Immature natural killer cell (primary cell): ENCODE measurements around the gene GPR146. TPM values are rescaled to one million over a fixed set of nuclear protein-coding genes. Genes with fewer than 3 reads are reported as not detected.

Experiments used
- DNase-seq, 3 donors: peaks; one replicate each; pipeline ENCODE4 v3.0.0; 2022; ENCODE audit warnings: mixed read lengths in 1 of 3
- H3K27ac Mint-ChIP-seq, 6 donors: one replicate each; pipeline ENCODE4 v1.8.0; 2020; ENCODE audit warnings: mixed read lengths in 6 of 6, mild to moderate bottlenecking in 5 of 6, inconsistent platforms in 4 of 6, moderate library complexity in 3 of 6
- H3K27me3 Mint-ChIP-seq, 3 donors: one replicate each; pipeline ENCODE4 v1.8.0; 2020 to 2021; ENCODE audit warnings: low read depth in 3 of 3, mild to moderate bottlenecking in 3 of 3, mixed read lengths in 3 of 3, moderate library complexity in 3 of 3, inconsistent platforms in 1 of 3
- H3K36me3 Mint-ChIP-seq, 3 donors: one replicate each; pipeline ENCODE4 v1.8.0; 2020; ENCODE audit warnings: mixed read lengths in 3 of 3, inconsistent platforms in 2 of 3, mild to moderate bottlenecking in 2 of 3
- H3K4me1 Mint-ChIP-seq, 2 donors: one replicate each; pipeline ENCODE4 v1.8.0; 2020; ENCODE audit warnings: inconsistent platforms in 2 of 2, mild to moderate bottlenecking in 2 of 2, mixed read lengths in 2 of 2, moderate library complexity in 1 of 2
- H3K4me3 Mint-ChIP-seq, 5 donors: one replicate each; pipeline ENCODE4 v1.8.0; 2020; ENCODE audit warnings: mild to moderate bottlenecking in 5 of 5, mixed read lengths in 5 of 5, inconsistent platforms in 3 of 5, moderate library complexity in 3 of 5
- H3K9me3 Mint-ChIP-seq, 6 donors: one replicate each; pipeline ENCODE4 v1.8.0; 2020; ENCODE audit warnings: mild to moderate bottlenecking in 6 of 6, mixed read lengths in 6 of 6, inconsistent platforms in 4 of 6, moderate library complexity in 3 of 6
- polyA plus RNA-seq, 3 donors: library from polyadenylated mRNA; unstranded; fragments of 300-500 nt; fragmentation: Illumina TruSeq; gene quantifications; one replicate each; pipeline ENCODE4 v1.2.3, GENCODE V29; 2021

The GPR146 gene
- polyA plus RNA-seq, 3 donors from 2014 or later = 1.1 to 1.9 TPM; not detected in 1

GRCh38 chr7:1004018-1004852, 40.1 kb upstream of the GPR146 start:
- DNase-seq = no peak
- H3K4me3 Mint-ChIP-seq = no peak overlapping the region
- H3K9me3 Mint-ChIP-seq = no peaks in the 10 kb centered on the region
- H3K27ac Mint-ChIP-seq = no peak overlapping the region
- H3K36me3 Mint-ChIP-seq = peaks cover 0 to 6% (median 0%) of the 10 kb centered on the region in 3 donors
- H3K4me1 Mint-ChIP-seq = peaks cover 0 to 14% of the 10 kb centered on the region in 2 donors
- H3K27me3 Mint-ChIP-seq = peaks cover 21 to 31% (median 23%) of the 10 kb centered on the region in 3 donors

DNA sequence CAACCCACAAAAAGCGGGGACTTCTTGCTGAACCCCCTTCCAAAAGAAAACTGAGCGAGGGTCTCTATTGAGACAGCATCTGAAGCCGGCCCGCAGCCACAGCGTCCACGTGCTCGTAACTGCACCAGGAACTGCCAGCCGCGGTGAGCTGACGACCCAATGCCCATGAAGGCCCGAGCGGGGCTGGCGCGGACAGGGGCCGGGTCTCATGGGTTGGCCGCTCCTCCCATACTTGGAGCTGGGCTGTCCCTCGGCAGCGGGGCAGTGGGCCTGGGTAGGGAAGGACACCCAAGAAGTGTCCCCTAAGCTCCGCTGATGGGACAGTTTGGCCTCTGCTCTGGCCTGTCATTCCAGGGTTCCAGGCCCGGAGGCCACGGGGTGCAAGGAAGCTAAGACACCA, 39.0 kb upstream of the GPR146 start:
- H3K27ac Mint-ChIP-seq = no peak overlapping the region
- peaks cover 0 to 14% of the 10 kb centered on the region in 2 donors for H3K4me1 Mint-ChIP-seq

GRCh38 chr7:1007901-1008300, 36.4 kb upstream of the GPR146 start:
- Mint-ChIP-seq H3K27me3 (peaks cover 16 to 22% (median 21%) of the 10 kb centered on the region in 3 donors), H3K36me3 (peaks cover 0 to 6% (median 4%) of the 10 kb centered on the region in 3 donors), H3K9me3 (peaks cover 0 to 7% (median 5%) of the 10 kb centered on the region in 6 donors), H3K27ac (no peak overlapping the region), H3K4me1 (peaks cover 9 to 22% of the 10 kb centered on the region in 2 donors), H3K4me3 (no peak overlapping the region)
- DNase-seq = no peak

More for the DNA sequence above, 39.0 kb upstream of the GPR146 start:
- Mint-ChIP-seq H3K4me3 (no peak overlapping the region), H3K9me3 (no peaks in the 10 kb centered on the region), H3K36me3 (peaks cover 0 to 6% (median 0%) of the 10 kb centered on the region in 3 donors), H3K27me3 (peaks cover 21 to 27% (median 21%) of the 10 kb centered on the region in 3 donors)
- DNase-seq = no peak

GRCh38 chr7:1008733-1009363, 35.5 kb upstream of the GPR146 start:
- DNase-seq = no peak
- Mint-ChIP-seq H3K4me3 (no peak overlapping the region), H3K9me3 (peaks cover 0 to 7% (median 5%) of the 10 kb centered on the region in 6 donors), H3K4me1 (peaks cover 13 to 28% of the 10 kb centered on the region in 2 donors), H3K27me3 (peaks cover 16 to 24% (median 22%) of the 10 kb centered on the region in 3 donors), H3K36me3 (peaks cover 0 to 6% (median 4%) of the 10 kb centered on the region in 3 donors), H3K27ac (peak overlapping the region in 1 of 6 donors; percentile 78)

- H3K4me3 Mint-ChIP-seq = no peak overlapping the region
- peak overlapping the region in 1 of 6 donors; percentile 17 for H3K27ac Mint-ChIP-seq
- no peak for DNase-seq
- H3K36me3 Mint-ChIP-seq = peaks cover 0 to 6% (median 4%) of the 10 kb centered on the region in 3 donors
- peaks cover 12 to 24% (median 19%) of the 10 kb centered on the region in 3 donors for H3K27me3 Mint-ChIP-seq
- peaks cover 17 to 31% of the 10 kb centered on the region in 2 donors for H3K4me1 Mint-ChIP-seq
- H3K9me3 Mint-ChIP-seq = peaks cover 0 to 7% (median 5%) of the 10 kb centered on the region in 6 donors
Measured at GRCh38 chr7:1009747-1010146, 34.6 kb upstream of the GPR146 start.

- Mint-ChIP-seq H3K9me3 (peaks cover 0 to 7% (median 5%) of the 10 kb centered on the region in 6 donors), H3K27ac (no peak overlapping the region), H3K27me3 (peaks cover 12 to 21% (median 19%) of the 10 kb centered on the region in 3 donors), H3K36me3 (peaks cover 0 to 6% (median 4%) of the 10 kb centered on the region in 3 donors), H3K4me1 (peaks cover 17 to 31% of the 10 kb centered on the region in 2 donors), H3K4me3 (no peak overlapping the region)
- no peak for DNase-seq
Measured at GRCh38 chr7:1010226-1010625, 34.1 kb upstream of the GPR146 start.

GRCh38 chr7:1011297-1012003, 32.9 kb upstream of the GPR146 start:
- Mint-ChIP-seq H3K36me3 (peaks cover 0 to 4% (median 3%) of the 10 kb centered on the region in 3 donors), H3K27ac (peak overlapping the region; percentile 75 to 97 (median 92)), H3K4me1 (peaks cover 17 to 29% of the 10 kb centered on the region in 2 donors), H3K9me3 (peaks cover 0 to 7% (median 5%) of the 10 kb centered on the region in 6 donors), H3K27me3 (peaks cover 12 to 19% (median 17%) of the 10 kb centered on the region in 3 donors), H3K4me3 (peak overlapping the region; percentile 58 to 70 (median 65))
- DNase-seq = peak; percentile 77 to 85 (median 78)

DNA sequence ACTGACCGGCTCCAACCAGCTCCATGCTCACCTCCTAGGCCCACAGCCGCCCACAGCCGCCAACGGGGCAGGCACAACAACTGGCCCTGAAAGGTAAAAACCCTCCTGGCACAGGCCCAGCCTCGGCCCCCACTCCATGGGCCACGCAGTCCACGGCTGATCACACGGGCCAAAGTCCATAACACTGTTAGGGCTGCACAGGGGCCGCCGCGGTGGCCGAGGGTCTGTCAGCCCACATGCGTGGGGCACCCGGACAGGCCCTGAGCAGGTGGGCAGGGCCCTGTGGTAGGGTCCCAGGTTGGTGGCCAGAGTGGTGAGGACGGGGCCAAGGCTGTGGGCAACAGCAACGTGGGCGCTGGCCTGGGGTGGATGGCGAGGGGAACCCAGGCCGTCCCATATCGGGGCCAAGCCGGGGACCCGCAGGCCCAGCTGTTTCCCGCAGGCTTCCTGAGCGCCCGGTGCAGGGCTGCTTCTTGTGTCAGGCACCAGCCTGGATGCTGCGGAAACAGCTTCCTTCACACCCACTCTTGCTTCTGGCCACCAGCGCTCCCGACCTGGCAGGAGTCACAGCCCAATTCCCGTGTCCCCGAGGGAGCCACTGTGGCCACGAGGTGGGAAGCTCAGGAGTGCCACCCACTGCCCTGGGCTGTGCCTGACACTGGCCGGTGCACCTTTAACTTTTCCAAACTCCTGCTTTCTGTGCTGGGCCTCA, 32.2 kb upstream of the GPR146 start:
- H3K27ac Mint-ChIP-seq = peak overlapping the region in 4 of 6 donors; percentile 40 to 95 (median 84)
- H3K27me3 Mint-ChIP-seq = peaks cover 12 to 19% (median 17%) of the 10 kb centered on the region in 3 donors
- peaks cover 0 to 7% (median 5%) of the 10 kb centered on the region in 6 donors for H3K9me3 Mint-ChIP-seq
- H3K4me1 Mint-ChIP-seq = peaks cover 17 to 27% of the 10 kb centered on the region in 2 donors
- H3K4me3 Mint-ChIP-seq = peak overlapping the region in 1 of 5 donors; percentile 65
- H3K36me3 Mint-ChIP-seq = peaks cover 0 to 4% (median 3%) of the 10 kb centered on the region in 3 donors
- DNase-seq = no peak

DNA sequence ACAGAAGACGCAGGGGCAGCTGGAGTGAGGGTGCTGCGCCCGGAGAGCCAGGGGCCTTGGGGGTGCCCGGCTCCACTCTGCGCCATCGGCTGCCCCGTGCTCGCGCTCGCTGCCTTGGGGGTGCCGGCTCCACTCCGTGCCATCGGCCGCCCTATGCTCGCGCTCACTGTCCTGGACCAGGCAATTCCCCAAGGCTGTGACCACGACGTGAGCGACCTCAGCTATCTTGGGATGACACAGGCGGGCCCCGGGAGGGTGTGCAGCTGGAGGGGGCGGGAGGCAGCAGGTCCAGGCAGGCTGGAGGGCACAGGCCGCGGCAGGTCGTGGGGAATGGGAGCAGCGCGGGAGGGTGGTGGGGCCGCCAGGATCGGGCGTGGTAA, 31.6 kb upstream of the GPR146 start:
- Mint-ChIP-seq H3K27ac (no peak overlapping the region), H3K4me3 (no peak overlapping the region), H3K4me1 (peaks cover 17 to 27% of the 10 kb centered on the region in 2 donors), H3K27me3 (peaks cover 12 to 19% (median 17%) of the 10 kb centered on the region in 3 donors), H3K36me3 (peaks cover 0 to 4% (median 3%) of the 10 kb centered on the region in 3 donors), H3K9me3 (peaks cover 0 to 7% (median 5%) of the 10 kb centered on the region in 6 donors)
- no peak for DNase-seq

DNA sequence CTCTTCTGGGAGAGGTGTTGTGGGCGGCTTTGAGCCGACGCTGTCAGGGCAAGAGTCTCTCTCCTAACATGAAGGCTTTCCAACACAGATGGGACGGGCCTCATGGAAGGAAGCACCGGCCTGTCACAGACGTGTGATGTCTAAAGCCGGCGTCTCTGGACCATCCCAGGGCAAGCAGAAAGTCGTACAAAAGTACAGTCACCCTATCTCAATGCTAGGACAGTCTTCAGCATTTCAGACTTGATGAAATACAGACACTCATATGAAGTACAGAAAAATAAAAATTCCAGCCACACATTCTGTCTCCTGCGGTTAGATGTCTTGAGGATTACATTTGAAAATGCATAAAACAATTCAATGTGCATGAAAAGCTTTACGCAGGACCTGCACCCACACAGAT, 30.8 kb upstream of the GPR146 start:
- no peak overlapping the region for H3K4me3 Mint-ChIP-seq
- H3K4me1 Mint-ChIP-seq = peaks cover 17 to 30% of the 10 kb centered on the region in 2 donors
- no peak for DNase-seq
- peak overlapping the region in 1 of 6 donors; percentile 30 for H3K27ac Mint-ChIP-seq
- peaks cover 0 to 4% (median 3%) of the 10 kb centered on the region in 3 donors for H3K36me3 Mint-ChIP-seq
- H3K27me3 Mint-ChIP-seq = peaks cover 12 to 19% (median 17%) of the 10 kb centered on the region in 3 donors
- peaks cover 0 to 7% (median 5%) of the 10 kb centered on the region in 6 donors for H3K9me3 Mint-ChIP-seq

DNA sequence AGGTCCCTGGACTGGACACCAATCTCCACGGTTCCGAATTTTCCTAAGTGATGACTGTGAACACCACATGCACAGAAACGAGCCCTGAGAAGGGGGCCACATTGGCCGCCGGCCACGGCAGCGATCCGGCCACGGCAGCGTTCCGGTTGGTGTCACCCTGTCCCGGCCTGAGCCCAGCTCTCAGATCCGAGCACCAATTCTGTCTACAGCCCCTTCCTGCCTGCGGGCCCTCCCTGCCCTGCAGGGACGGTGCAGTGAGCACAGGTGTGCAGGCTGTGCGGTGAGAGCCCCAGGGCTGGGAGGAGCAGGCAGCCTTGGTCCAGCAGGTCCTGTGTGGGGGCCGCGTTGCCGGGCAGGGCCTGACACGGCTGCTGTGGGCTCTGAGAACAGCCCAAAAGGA, 29.7 kb upstream of the GPR146 start:
- Mint-ChIP-seq H3K4me3 (no peak overlapping the region), H3K36me3 (peaks cover 0 to 4% (median 0%) of the 10 kb centered on the region in 3 donors), H3K4me1 (peaks cover 17 to 27% of the 10 kb centered on the region in 2 donors), H3K9me3 (peaks cover 0 to 7% (median 5%) of the 10 kb centered on the region in 6 donors), H3K27ac (no peak overlapping the region), H3K27me3 (peaks cover 11 to 17% (median 15%) of the 10 kb centered on the region in 3 donors)
- DNase-seq = no peak

DNA sequence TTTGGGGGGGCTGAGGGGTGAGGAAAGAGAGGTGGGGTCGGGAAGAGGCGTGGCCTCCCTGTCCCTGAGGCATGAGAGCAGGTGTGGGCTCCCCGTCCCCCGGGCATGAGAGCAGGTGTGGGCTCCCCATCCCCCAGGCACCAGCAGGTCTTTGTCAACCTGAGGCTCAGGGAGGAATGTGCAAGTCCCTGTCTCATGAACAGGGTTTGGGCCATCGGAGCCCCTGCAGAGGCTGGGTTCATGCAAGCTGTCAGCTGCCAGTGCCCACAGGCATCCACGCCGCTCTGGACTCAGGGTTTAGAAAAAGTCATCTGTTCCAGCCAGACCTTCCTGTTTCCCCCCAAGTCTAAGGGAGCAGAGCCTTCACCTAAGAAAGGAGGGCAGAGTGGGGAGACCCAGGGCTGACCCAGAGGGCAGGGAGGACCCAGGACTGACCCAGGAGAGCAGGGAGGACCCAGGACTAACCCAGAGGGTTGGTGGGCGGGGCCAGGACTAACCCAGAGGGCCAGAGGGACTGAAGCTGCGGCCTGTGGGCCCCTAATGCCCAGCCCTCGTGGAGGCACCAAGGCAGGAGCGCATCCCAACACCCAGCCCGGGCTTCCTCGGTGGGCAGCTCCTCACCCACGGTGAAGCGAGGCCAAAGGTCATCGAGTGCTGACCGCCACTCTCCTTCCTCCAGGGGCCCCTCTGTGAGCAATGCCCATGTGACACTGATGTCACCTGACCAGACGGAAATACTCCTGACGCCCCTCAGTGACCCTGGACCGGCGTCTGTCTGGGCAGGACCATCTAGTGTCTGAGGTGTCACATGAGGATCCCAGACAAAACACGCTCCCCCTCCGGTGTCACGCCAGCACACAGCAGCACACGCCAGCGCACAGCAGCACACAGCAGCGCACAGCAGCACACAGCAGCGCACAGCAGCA, 28.9 kb upstream of the GPR146 start:
- H3K36me3 Mint-ChIP-seq = peaks cover 0 to 4% (median 0%) of the 10 kb centered on the region in 3 donors
- no peak for DNase-seq
- peaks cover 0 to 7% (median 5%) of the 10 kb centered on the region in 6 donors for H3K9me3 Mint-ChIP-seq
- peaks cover 11 to 16% (median 15%) of the 10 kb centered on the region in 3 donors for H3K27me3 Mint-ChIP-seq
- no peak overlapping the region for H3K27ac Mint-ChIP-seq
- H3K4me3 Mint-ChIP-seq = no peak overlapping the region
- H3K4me1 Mint-ChIP-seq = peaks cover 17 to 27% of the 10 kb centered on the region in 2 donors
